ENCODE measurements around the gene NLRC5.
A peak's percentile ranks its signal among the peaks of the same experiment; 100 is the strongest.
"Not testable (repeated sequence)": the region's sequence is repeated elsewhere in the genome, so short reads cannot be mapped to it uniquely, and the experiment has no call there.

The NLRC5 gene

GRCh38 chr16:57003439-57004386 lies 14.4 kb downstream of the NLRC5 start:
- DNase-seq = no peak

- DNase-seq = no peak
These were observed 15.3 kb downstream of the NLRC5 start for GRCh38 chr16:57004387-57005250.

- DNase-seq = not testable (repeated sequence)
These were observed 16.2 kb downstream of the NLRC5 start for GRCh38 chr16:57005597-57005996.

GRCh38 chr16:57007050-57007449 lies 17.7 kb downstream of the NLRC5 start:
- no peak for DNase-seq

- no peak for DNase-seq
These were observed 18.2 kb downstream of the NLRC5 start for GRCh38 chr16:57007530-57007929.

- DNase-seq = no peak
These were observed 19.1 kb downstream of the NLRC5 start for GRCh38 chr16:57008440-57008839.

GRCh38 chr16:57009643-57010170 lies 20.4 kb downstream of the NLRC5 start:
- no peak for DNase-seq

- DNase-seq = no peak
These were observed 23.0 kb downstream of the NLRC5 start for GRCh38 chr16:57012353-57012752.

GRCh38 chr16:57013229-57013628 lies 23.9 kb downstream of the NLRC5 start:
- DNase-seq = peak; percentile 79

GRCh38 chr16:57013902-57014301 lies 24.5 kb downstream of the NLRC5 start:
- no peak for DNase-seq

- DNase-seq = no peak
These were observed 26.9 kb downstream of the NLRC5 start for GRCh38 chr16:57016301-57016700.

- DNase-seq = no peak
These were observed 27.5 kb downstream of the NLRC5 start for GRCh38 chr16:57016831-57017230.

GRCh38 chr16:57017251-57017650 lies 27.9 kb downstream of the NLRC5 start:
- DNase-seq = peak; percentile 56

- no peak for DNase-seq
These were observed 30.4 kb downstream of the NLRC5 start for GRCh38 chr16:57019746-57020145.

- no peak for DNase-seq
These were observed 31.3 kb downstream of the NLRC5 start for GRCh38 chr16:57020651-57021050.

GRCh38 chr16:57021757-57022156 lies 32.4 kb downstream of the NLRC5 start:
- no peak for DNase-seq

- no peak for DNase-seq
These were observed 33.1 kb downstream of the NLRC5 start for GRCh38 chr16:57022445-57022844.

- no peak for DNase-seq
These were observed 34.3 kb downstream of the NLRC5 start for GRCh38 chr16:57023541-57024249.

GRCh38 chr16:57024894-57025680 lies 35.7 kb downstream of the NLRC5 start:
- no peak for DNase-seq

- DNase-seq = no peak
These were observed 36.8 kb downstream of the NLRC5 start for GRCh38 chr16:57025941-57026777.

- no peak for DNase-seq
These were observed 37.4 kb downstream of the NLRC5 start for GRCh38 chr16:57026778-57027062.
